Esophagus muscularis mucosa (tissue), 3 donors: ENCODE data around the gene ARMC9.

Experiments used
- EP300 ChIP-seq: sonication (generic); formaldehyde crosslinking; IDR thresholded peaks from one replicate; pipeline ENCODE4 v1.6.1; 2017; ENCODE audit warnings: antibody characterized with exemption
- TF ChIP-seq, protein P1 (sequence below), 3 experiments: fragments of 200-600 bp in 2 of 3; fragments of 450-650 bp in 1 of 3; sonication (generic) in 2 of 3; IDR thresholded peaks; one replicate each; pipeline ENCODE4 v1.5.1; 2017 to 2019; ENCODE audit warnings: antibody characterized with exemption in 3 of 3, mild to moderate bottlenecking in 2 of 3, moderate library complexity in 1 of 3

DNA sequence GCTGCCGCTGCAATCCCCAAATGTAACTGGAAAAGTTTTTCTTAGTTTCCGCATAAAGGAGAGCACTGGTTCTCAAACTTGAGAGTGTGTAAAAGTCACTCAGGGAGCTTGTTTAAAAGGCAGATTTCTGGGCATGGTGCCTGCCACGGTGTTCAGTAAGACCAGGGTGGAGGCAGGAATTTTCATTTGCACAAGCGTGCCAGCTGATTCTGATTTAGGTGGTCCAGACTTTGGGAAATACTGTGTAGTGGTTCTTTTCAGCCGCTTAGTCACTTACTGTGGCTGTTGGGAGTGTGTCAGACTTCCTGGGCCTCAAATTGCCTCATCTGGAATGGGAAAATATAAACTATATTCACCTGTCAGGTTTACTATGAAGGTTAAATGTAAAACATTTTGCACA is 788 bp downstream of the ARMC9 start:
- TF ChIP-seq, protein P1, sequence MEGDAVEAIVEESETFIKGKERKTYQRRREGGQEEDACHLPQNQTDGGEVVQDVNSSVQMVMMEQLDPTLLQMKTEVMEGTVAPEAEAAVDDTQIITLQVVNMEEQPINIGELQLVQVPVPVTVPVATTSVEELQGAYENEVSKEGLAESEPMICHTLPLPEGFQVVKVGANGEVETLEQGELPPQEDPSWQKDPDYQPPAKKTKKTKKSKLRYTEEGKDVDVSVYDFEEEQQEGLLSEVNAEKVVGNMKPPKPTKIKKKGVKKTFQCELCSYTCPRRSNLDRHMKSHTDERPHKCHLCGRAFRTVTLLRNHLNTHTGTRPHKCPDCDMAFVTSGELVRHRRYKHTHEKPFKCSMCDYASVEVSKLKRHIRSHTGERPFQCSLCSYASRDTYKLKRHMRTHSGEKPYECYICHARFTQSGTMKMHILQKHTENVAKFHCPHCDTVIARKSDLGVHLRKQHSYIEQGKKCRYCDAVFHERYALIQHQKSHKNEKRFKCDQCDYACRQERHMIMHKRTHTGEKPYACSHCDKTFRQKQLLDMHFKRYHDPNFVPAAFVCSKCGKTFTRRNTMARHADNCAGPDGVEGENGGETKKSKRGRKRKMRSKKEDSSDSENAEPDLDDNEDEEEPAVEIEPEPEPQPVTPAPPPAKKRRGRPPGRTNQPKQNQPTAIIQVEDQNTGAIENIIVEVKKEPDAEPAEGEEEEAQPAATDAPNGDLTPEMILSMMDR (IDR thresholded peaks at IDR 0.05), result no peak
- TF ChIP-seq EP300, result no peak
